Measurements from ENCODE around the gene CACNA1I. TPM values are rescaled to one million over a fixed set of nuclear protein-coding genes. Genes with fewer than 3 reads are reported as not detected.

Gene CACNA1I
- polyA plus RNA-seq, 3 donors: 0.04 TPM; not detected in 2

- Histone ChIP-seq H3K79me2 (ENCODE audit: insufficient read depth, low read length) (no peaks in the 10 kb centered on the region), H3K9me3 (replicated peaks in 1 of 2; ENCODE audit: control insufficient read depth in 1 of 2, insufficient read depth in 1 of 2, low read length in 2 of 2) (no peaks in the 10 kb centered on the region), H3K27ac (ENCODE audit: low read depth in 1 of 2, low read length in 2 of 2) (no peak overlapping the region), H2AFZ (ENCODE audit: insufficient read depth, low read depth, low read length, poor library complexity, severe bottlenecking) (no peak overlapping the region), H3K27me3 (ENCODE audit: control insufficient read depth in 2 of 2, insufficient read depth in 2 of 2, low read length in 2 of 2) (no peaks in the 10 kb centered on the region), H4K20me1 (ENCODE audit: insufficient read depth, low read length) (no peaks in the 10 kb centered on the region), H3K9ac (ENCODE audit: insufficient read depth, low read length, poor library complexity, severe bottlenecking) (no peak overlapping the region), H3K4me1 (ENCODE audit: control insufficient read depth in 1 of 2, insufficient read depth in 2 of 2, low read length in 2 of 2) (no peaks in the 10 kb centered on the region), H3K36me3 (replicated peaks in 1 of 2; ENCODE audit: control insufficient read depth in 1 of 2, insufficient read depth in 2 of 2, low read length in 2 of 2) (no peaks in the 10 kb centered on the region), H3K4me3 (replicated peaks in 1 of 3; ENCODE audit: low read depth in 2 of 3, low read length in 3 of 3) (no peak overlapping the region), H3K4me2 (replicated peaks; ENCODE audit: extremely low read depth, low read length, poor library complexity, severe bottlenecking) (no peak overlapping the region)
- Mint-ChIP-seq H3K4me1 (no peaks in the 10 kb centered on the region), H3K36me3 (no peaks in the 10 kb centered on the region), H3K4me3 (no peak overlapping the region), H3K27me3 (ENCODE audit: low read depth in 3 of 3) (peaks cover 17 to 28% (median 22%) of the 10 kb centered on the region in 3 donors), H3K9me3 (no peaks in the 10 kb centered on the region), H3K27ac (no peak overlapping the region)
- 91% methylated on average over 3 of the region's 6 CpGs for WGBS (ENCODE audit: insufficient coverage)
- intact Hi-C loops (cut with micrococcal nuclease): no loop called here
- DNase-seq: no peak
- no peak for TF ChIP-seq CTCF (IDR thresholded peaks at IDR 0.05)
Observed at GRCh38 chr22:39722032-39722325, 151.4 kb downstream of the CACNA1I start.

- intact Hi-C loops (cut with micrococcal nuclease): no loop called here
- H3K4me1 ChIP-seq (ENCODE audit: control insufficient read depth in 1 of 2, insufficient read depth in 2 of 2, low read length in 2 of 2): no peaks in the 10 kb centered on the region
- H3K9me3 ChIP-seq (replicated peaks in 1 of 2; ENCODE audit: control insufficient read depth in 1 of 2, insufficient read depth in 1 of 2, low read length in 2 of 2): no peaks in the 10 kb centered on the region
- Mint-ChIP-seq H3K36me3 (no peaks in the 10 kb centered on the region), H3K4me1 (no peaks in the 10 kb centered on the region), H3K27ac (no peak overlapping the region), H3K27me3 (ENCODE audit: low read depth in 3 of 3) (peaks cover 17 to 30% (median 20%) of the 10 kb centered on the region in 3 donors), H3K4me3 (no peak overlapping the region), H3K9me3 (no peaks in the 10 kb centered on the region)
- TF ChIP-seq CTCF (IDR thresholded peaks at IDR 0.05): no peak
- H3K36me3 ChIP-seq (replicated peaks in 1 of 2; ENCODE audit: control insufficient read depth in 1 of 2, insufficient read depth in 2 of 2, low read length in 2 of 2): no peaks in the 10 kb centered on the region
- H3K27ac ChIP-seq (ENCODE audit: low read depth in 1 of 2, low read length in 2 of 2): no peak overlapping the region
- no peak for DNase-seq
- no peak overlapping the region for H3K4me2 ChIP-seq (replicated peaks; ENCODE audit: extremely low read depth, low read length, poor library complexity, severe bottlenecking)
- H3K9ac ChIP-seq (ENCODE audit: insufficient read depth, low read length, poor library complexity, severe bottlenecking): no peak overlapping the region
- no peaks in the 10 kb centered on the region for H3K79me2 ChIP-seq (ENCODE audit: insufficient read depth, low read length)
- 88% methylated on average over 4 of the region's 4 CpGs for WGBS (ENCODE audit: insufficient coverage)
- no peaks in the 10 kb centered on the region for H3K27me3 ChIP-seq (ENCODE audit: control insufficient read depth in 2 of 2, insufficient read depth in 2 of 2, low read length in 2 of 2)
- no peaks in the 10 kb centered on the region for H4K20me1 ChIP-seq (ENCODE audit: insufficient read depth, low read length)
- H2AFZ ChIP-seq (ENCODE audit: insufficient read depth, low read depth, low read length, poor library complexity, severe bottlenecking): no peak overlapping the region
- no peak overlapping the region for H3K4me3 ChIP-seq (replicated peaks in 1 of 3; ENCODE audit: low read depth in 2 of 3, low read length in 3 of 3)
Observed at GRCh38 chr22:39722501-39722900, 151.9 kb downstream of the CACNA1I start.
